Measurements from ENCODE around the gene CCDC57.
"Not testable (repeated sequence)": the region's sequence is repeated elsewhere in the genome, so short reads cannot be mapped to it uniquely, and the experiment has no call there.

Gene CCDC57

GRCh38 chr17:82212331-82213250, at the start of gene CCDC57:
Gene CCDC57, minus strand, starts transcription at chr17:82212842. Its CDS starts 10,898 bp downstream, at chr17:82201944.
- DNase-seq (ENCODE audit: low read depth): no peak

- DNase-seq (ENCODE audit: low read depth): no peak
Measured at GRCh38 chr17:82262344-82262743, 49.7 kb upstream of the CCDC57 start.

GRCh38 chr17:82259972-82260961, 47.6 kb upstream of the CCDC57 start:
- not testable (repeated sequence) for DNase-seq (ENCODE audit: low read depth)

- no peak for DNase-seq (ENCODE audit: low read depth)
Measured at GRCh38 chr17:82258555-82258954, 45.9 kb upstream of the CCDC57 start.

GRCh38 chr17:82257473-82257872, 44.8 kb upstream of the CCDC57 start:
- DNase-seq (ENCODE audit: low read depth): peak; percentile 33

- no peak for DNase-seq (ENCODE audit: low read depth)
Measured at GRCh38 chr17:82256242-82256885, 43.7 kb upstream of the CCDC57 start.

GRCh38 chr17:82255402-82255972, 42.8 kb upstream of the CCDC57 start:
- DNase-seq (ENCODE audit: low read depth): no peak

- DNase-seq (ENCODE audit: low read depth): not testable (repeated sequence)
Measured at GRCh38 chr17:82254746-82255145, 42.1 kb upstream of the CCDC57 start.

- DNase-seq (ENCODE audit: low read depth): not testable (repeated sequence)
Measured at GRCh38 chr17:82254096-82254495, 41.5 kb upstream of the CCDC57 start.

- DNase-seq (ENCODE audit: low read depth): no peak
Measured at GRCh38 chr17:82253179-82253544, 40.5 kb upstream of the CCDC57 start.

- no peak for DNase-seq (ENCODE audit: low read depth)
Measured at GRCh38 chr17:82252511-82253178, 40.0 kb upstream of the CCDC57 start.

GRCh38 chr17:82250868-82251500, 38.3 kb upstream of the CCDC57 start:
- DNase-seq (ENCODE audit: low read depth): no peak

- no peak for DNase-seq (ENCODE audit: low read depth)
Measured at GRCh38 chr17:82249896-82250581, 37.4 kb upstream of the CCDC57 start.

- no peak for DNase-seq (ENCODE audit: low read depth)
Measured at GRCh38 chr17:82248815-82249674, 36.4 kb upstream of the CCDC57 start.

- DNase-seq (ENCODE audit: low read depth): no peak
Measured at GRCh38 chr17:82247856-82248671, 35.4 kb upstream of the CCDC57 start.

- no peak for DNase-seq (ENCODE audit: low read depth)
Measured at GRCh38 chr17:82247182-82247823, 34.7 kb upstream of the CCDC57 start.

GRCh38 chr17:82246365-82247181, 33.9 kb upstream of the CCDC57 start:
- DNase-seq (ENCODE audit: low read depth): no peak
